HUDEP-2 (cell line): ENCODE measurements around the gene TNNC2.
A peak's percentile ranks its signal among the peaks of the same experiment; 100 is the strongest.
"Not testable (repeated sequence)": the region's sequence is repeated elsewhere in the genome, so short reads cannot be mapped to it uniquely, and the experiment has no call there.

Experiments
- DNase-seq, 76 experiments: peaks; one replicate each; lab custom pipeline; 2025; ENCODE audit not compliant: unreplicated experiment in 76 of 76; lab: John Stamatoyannopoulos, UW

TNNC2 gene

DNA sequence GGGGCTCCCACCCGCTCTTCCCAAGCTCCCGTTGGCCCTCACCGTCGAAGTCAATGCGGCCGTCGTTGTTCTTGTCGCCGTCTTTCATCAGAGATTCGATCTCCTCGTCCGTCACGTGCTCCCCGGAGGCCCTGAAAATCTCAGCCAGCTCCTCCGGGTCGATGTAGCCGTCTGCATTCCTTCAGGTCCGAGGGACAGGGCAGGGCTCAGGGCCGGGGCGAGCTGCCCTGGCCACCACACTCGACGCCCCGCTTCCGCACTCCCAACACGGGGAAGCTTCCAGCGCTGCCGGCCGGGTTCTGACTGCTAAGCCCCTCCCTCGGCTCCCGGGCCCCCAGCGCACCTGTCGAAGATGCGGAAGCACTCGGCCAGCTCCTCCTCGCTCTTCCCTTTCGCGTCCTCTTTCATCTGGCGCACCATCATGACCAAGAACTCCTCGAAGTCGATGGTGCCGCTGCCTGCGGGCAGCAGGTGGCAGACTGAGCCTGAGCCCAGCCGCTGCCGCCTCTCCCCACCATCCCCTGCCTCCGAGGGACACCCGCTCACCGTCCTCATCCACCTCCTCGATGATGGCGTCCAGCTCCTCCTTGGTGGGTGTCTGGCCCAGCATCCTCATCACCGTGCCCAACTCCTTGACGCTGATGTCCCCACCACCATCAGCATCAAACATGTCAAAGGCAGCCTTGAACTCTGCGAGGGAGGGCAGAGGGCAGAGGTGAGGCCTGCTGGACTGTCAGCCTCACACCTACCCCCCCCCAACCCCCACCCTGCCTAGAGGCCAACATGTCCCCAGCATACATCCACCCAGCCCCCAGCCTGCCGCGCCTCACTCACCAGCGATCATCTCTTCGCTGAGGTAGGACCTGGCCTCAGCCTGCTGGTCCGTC lies 2.9 kb downstream of the TNNC2 start:
- peak in 51 of 76 experiments; percentile 6 to 64 (median 36) for DNase-seq

DNA sequence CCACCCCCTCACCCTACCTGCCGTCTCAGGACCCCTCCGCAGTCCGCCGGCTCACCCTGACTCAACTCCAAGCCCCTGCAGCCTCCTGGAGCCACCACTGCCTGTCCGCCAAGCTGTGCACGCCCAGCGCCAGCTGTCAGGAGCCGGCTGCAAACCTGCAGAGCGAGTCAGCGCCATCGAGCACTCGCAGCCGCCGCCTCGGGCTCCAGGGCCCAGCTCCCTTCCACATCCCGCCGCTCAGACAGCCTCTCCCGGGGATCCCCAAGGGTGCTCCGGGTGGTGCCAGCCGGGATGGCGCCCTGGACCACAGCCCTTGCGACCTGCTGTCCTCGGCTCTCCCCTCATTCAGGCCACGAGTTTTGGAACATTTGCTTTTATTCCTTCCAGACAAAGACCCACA lies 4.3 kb downstream of the TNNC2 start:
- DNase-seq, result peak in 1 of 76 experiments; percentile 16

DNA sequence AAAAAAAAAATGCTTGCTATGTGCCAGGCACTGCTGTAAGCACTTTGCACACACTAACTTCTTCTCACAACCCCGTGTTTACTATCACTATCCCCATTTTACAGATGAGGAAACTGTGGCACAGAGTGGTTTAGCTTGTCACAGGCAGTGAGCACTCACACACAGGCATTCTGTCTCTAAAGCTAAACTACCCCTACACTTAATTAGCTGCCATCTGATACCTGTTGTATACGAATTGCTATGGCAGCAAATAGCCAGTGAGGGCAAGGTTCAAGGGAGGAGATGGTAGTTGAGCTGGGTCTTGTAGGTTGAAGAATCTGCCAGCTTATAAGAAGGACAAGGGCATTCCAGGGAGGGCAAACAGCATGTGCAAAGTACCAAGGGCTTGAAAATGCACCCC lies 5.2 kb downstream of the TNNC2 start:
- DNase-seq, result no peak

DNA sequence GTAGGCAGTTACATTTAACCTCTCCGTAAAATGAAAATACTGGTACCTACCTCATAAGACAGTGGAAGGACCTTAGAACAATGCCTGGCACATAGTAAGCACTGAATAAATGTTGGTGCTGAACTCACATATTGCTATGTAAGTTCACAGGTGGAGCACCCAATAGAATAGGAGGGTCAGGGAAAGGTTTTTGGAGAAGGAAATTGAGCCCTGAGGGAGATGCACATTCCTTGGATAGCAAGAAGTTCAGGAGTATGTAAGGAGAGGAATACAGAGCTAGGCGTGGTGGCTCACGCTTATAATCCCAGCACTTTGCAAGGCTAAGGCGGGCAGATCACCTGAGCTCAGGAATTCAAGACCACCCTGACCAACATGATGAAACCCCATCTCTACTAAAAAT lies 7.6 kb downstream of the TNNC2 start:
- DNase-seq, result no peak

DNA sequence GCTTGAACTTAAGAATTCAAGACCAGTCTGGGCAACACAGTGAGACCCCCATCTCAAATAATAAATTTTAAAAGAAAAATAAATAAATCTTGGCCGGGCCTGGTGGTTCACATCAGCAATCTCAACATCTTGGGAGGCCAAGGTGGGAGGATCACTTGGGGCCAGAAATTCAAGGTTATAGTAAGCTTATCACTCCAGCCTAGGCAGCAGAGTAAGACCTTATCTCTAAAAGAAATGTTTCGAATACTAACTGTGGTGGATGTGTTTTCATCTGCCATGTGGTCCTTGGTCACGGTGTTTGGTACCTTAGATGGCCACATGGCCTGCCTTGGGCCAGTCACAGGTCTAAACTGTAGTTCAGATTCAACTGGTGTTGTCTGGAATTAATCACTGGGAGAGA lies 8.9 kb downstream of the TNNC2 start:
- peak in 8 of 76 experiments; percentile 11 to 52 (median 20) for DNase-seq

DNA sequence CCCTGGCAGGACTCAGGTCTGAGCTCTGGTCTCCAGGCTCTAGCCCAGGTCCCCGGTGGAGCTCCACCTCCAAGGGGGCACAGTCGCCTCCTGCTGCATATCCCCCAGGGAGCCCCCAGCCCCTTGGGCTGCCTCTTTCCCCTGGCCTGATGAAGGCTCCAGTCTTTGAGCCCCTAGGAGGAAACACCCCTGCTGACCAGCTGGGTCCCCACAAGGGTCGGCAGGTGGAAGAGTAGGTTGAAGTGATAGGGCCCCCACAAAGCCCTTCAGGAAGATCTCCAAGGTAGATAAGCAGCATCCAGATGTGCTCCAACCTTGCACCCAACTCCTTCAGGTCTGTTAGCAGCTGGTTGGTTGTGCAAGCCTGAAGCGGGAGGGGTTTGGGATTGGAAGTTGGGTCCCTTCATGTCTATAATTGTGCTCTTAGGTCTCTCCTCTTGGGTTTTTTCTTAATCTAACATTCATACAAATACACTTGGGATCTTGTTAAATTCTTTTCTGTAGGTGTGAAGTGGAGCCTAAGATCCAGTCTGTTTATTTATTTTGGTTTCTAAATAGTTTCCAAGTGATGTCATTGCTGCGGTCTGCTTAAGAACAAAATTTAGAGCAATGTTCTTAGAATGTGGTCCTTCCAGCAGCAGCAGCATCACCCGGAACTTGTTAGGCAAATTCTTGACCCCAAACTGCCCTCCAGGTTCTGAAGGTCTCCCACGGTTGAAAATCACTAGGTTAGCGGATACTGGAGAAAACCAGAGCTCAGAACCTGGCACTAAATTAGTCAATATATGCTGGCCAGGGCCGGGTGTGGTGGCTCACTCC lies 9.5 kb downstream of the TNNC2 start:
- no peak for DNase-seq

DNA sequence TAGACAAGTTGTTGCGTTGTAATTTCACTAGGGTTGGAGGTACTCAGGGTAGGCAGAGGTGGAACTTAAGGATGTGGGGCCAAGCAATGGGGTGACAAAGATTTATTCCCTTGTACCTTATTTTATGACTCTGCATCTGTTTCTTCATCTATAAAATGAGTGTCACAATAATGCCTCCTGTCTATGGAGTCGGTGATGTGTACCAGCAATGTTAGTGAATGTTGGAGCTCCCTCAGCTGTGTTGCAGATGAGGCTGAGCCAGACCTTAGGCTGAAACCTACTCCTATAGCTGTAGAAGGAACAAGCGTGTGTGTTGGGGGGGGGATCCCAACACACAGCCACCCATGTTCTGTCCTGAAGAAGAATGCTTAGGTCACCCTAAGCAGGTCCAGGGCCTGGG lies 10.2 kb downstream of the TNNC2 start:
- no peak for DNase-seq

DNA sequence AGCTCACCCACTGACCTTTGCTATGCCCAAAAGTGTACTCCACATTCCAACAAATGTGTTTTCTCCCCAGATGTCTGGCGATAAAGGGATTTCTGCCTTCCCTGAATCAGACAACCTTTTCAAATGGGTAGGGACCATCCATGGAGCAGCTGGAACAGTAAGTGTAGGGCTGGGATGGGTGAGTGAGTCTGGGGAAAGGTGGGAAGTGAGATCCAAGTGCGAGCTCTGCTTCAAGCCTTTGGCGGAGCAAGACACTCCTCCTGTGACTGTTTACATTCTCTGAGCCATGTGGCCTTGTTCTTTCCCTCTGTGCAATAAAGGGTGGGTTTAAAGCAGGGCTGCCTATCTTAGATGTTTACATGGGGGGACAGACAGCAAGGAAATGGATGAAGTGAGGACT lies 12.8 kb downstream of the TNNC2 start:
- DNase-seq, result no peak

DNA sequence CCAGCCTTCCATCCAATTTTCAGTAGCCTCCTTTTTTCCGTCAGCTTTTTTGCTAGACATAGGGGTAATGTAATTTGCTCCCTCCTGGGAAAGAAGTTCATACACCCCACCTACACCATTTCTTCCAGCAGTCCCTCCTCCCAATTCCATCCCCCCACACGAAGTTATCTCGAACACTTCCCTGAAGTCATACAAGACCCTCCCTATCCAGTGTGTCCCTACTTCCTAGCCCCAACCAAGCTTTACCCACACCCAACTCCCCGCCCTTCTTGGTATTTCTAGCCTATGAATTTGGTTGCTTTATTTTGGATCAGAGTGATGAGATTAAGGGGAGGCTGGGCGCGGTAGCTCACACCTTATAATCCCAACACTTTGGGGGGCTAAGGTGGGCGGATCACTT lies 13.6 kb downstream of the TNNC2 start:
- no peak for DNase-seq

DNA sequence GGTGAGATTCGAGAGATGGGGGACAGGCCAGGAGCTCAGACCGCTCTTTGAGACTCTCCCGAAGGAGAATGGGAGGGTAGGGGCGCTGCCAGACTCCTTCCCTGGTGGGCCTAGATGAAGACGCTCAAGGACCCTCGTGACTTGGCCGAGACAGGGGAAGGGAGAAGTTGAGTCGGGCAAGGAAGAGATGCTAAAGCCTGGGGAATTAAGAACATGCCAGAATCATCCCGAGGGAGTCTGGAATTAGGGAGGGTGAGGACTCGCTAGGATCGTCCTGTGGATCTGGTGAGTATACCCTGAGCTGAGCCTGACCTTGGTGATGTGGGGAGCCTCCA lies 14.1 kb downstream of the TNNC2 start:
- DNase-seq, result no peak

DNA sequence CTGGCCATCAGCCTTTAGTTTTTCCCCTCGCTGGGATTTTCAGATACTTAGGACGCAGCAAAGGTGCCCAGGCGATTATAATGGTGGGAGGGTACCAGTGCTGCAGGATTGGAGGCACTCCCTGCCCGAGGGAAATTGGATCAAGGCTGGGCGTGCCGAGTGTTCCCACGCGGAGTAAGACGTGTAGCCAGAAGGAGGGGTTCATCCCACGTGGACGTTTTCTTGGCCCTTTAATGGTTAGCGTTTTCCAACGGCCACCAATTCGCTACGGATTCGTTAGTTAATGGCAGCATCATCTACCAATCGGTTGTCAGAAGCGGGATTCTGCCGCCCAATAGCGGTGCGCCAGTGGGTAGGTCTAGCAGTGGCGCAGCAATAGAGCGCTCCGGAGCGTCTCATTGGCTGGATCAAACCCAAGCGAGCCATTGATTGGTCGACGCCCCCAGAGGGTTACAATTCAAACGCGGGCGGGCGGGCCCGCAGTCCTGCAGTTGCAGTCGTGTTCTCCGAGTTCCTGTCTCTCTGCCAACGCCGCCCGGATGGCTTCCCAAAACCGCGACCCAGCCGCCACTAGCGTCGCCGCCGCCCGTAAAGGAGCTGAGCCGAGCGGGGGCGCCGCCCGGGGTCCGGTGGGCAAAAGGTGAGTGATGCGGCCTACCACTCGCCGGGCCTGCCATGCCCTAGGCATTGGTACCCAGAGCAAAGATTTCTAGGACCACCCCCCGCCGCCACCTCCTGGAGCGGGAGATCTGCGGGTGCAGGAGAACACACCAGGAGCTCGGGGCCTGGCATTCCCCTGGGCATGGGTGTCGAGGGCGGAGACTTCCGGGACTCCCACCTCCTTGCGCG lies 14.7 kb downstream of the TNNC2 start, which contains the start of gene UBE2C:
UBE2C (plus strand) TSS at position 488 of the 849 bp plus-strand sequence; CDS start at position 540, 52 bp downstream.
- DNase-seq, result peak in 72 of 76 experiments; percentile 11 to 97 (median 78)

DNA sequence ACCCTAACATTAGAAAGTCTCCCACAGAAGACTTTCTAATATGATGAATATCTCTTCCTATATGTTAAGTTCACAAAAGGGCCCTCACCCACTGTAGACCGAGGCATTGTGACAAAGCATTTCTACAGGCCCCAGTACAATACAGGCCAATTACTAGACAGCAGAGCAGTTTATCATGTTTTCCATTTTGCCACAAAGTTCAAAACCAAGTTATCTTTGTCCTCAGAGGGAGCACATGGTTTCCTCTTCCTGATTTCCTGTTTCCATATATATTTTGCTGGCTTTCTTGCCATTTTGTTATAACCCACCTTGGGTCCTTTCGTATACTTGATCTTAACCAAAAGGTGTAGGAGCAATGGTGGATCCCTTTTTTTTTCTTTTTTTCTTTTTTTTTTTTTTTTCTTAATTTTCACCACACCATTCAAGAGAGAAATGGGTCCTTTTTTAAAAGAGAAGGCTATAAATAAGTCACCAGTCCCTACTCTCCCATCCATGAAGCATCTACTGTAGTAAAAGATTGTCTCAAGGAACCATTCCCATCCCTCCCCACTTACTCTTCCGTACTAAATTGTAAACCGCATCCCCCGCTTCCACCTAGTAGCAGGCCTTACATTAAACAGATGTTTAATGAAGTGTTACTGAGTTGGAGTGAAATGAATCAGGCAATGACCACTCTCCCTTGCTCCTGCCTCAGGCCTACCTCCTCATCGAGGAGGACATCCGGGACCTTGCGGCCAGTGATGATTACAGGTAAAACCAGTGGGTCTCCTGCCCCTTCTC lies 16.7 kb downstream of the TNNC2 start:
- no peak for DNase-seq

DNA sequence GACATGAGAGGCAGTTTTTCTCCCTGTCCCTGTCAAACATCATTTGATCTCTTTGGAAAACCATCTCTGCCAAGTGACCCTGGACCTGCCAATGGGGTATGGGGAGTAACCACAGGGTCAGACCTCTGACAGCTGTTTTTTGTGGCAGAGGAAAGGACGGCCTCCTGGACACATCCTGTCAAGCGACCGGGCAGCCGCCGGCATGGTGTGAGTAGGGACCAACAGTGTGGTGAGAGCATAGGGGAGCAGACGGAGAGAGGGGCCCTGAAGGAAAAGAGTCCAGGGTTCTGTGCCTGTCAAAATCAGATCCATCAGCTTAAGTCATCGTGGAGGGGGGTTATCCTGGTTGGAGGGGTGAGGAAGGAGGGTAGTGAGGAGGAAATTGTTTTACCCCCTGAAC lies 25.3 kb downstream of the TNNC2 start:
- DNase-seq, result no peak

DNA sequence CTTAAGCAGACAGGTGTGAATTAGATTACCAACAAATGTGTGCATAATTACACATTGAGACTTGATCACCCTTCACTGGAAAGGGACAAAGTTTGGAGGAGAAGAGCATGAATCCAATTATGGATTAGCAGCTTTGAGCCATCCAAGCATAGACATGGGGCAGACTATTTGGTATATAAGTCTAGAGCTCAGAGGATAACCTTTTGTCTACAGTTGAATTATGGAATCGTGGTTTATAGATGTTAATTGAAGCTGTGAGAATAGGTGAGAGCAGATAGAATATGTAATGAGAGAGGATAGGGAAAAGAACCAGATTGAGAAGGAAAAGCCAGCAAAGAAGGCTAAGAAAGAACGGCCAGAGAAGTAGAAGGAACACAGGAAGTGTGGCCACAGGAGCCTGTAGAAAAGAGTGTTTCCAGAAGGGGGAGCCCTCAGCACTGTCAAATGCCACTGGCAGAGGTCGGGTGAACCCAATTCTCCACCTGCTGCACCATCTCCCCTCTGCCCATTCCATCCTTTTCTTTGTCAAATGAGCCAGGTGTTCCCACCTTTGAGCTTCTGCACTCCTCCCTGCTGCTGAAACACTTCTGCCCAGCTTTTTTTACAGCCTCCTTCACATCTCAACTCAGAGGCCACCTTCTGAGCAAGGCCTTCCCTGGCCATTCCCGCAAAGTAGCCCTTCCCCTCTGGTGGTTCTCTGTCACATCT lies 28.0 kb downstream of the TNNC2 start:
- peak in 54 of 76 experiments; percentile 6 to 71 (median 40) for DNase-seq

DNA sequence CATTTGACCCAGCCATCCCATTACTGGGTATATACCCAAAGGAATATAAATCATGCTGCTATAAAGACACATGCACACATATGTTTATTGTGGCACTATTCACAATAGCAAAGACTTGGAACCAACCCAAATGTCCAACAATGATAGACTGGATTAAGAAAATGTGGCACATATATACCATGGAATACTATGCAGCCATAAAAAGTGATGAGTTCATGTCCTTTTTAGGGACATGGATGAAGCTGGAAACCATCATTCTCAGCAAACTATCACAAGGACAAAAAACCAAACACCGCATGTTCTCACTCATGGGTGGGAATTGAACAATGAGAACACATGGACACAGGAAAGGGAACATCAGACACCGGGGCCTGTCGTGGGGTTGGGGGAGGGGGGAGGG lies 29.2 kb downstream of the TNNC2 start:
- not testable (repeated sequence) for DNase-seq

DNA sequence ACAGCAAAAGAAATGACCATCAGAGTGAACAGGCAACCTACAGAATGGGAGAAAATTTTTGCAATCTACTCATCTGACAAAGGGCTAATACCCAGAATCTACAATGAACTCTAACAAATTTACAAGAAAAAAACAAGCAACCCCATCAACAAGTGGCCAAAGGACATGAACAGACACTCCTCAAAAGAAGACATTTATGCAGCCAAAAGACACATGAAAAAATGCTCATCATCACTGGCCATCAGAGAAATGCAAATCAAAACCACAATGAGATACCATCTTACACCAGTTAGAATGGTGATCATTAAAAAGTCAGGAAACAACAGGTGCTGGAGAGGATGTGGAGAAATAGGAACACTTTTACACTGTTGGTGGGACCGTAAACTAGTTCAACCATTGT lies 29.6 kb downstream of the TNNC2 start:
- DNase-seq, result not testable (repeated sequence)

DNA sequence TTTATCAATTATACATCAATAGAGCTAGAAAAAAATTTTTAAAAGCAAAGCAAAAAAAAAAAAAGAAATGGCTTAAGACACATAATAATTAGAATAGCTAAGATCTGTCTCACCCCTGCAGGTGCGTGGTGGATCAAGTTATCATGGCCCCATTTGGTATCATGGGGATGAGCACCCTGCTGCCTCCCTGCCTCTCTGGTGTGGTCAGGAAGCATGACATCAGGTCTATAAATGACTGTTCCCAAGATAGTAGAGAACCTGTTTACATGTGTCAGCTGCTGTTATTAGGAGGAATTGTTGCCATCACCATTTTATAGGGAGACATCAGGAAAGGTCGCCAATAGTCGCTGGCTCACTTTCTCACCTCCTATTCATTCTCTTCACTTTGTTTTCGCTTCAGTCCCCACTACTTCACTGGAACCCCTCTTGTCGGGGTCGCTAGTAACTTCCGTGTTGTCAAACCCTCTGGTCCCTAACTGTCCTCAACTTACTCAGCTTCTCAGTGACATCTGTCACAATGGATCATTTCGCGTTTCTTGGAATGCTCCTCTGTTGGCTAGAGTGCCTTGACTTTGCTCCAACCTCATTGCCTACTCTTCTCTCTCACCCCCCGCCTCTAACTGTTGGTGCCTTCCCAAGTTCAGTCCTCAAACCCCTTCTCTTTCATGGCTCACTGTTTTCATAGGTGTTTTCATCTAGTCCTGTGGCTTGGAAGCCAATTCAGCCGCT lies 30.6 kb downstream of the TNNC2 start:
- no peak for DNase-seq

DNA sequence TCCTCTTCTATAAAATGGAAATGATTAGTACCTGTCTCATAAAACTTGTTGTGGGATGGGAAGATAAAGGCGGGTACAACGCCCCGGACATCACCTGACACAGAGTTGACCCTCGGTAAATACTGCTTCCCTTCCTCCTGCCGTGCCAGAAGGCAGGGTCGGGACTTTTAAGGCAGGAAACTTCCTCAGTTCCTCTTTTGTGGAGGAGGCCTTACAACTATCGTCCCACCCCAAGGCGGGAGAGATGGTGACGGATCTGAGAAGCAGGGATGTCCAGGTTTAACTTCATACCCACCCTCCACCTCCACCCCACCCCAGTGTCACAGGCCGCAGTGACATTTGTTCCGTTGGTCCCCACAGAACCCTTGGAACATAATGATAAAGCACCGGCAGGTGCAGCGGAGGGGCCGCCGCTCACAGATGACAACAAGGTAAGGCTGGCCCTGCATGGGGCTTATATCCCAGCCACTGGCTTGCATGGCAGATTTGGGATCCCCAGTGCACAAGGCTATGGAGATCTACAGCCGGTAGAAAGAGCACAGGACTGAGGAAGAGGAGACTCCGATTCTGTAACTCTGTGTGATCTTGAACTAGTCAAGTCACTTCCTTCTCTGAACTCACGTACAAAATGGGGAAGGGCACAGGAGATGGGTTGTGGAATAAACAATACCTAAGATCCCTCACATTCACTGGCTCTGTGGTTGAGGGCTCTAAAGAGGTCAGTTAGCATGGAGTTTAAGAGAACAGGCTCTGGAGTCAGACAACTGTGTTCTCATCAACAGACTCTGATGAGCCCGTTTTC lies 34.6 kb downstream of the TNNC2 start:
- peak in 1 of 76 experiments; percentile 25 for DNase-seq
